ENCODE data around the gene MYH9.
A peak's percentile ranks its signal among the peaks of the same experiment; 100 is the strongest.

- TF ChIP-seq, protein P1, sequence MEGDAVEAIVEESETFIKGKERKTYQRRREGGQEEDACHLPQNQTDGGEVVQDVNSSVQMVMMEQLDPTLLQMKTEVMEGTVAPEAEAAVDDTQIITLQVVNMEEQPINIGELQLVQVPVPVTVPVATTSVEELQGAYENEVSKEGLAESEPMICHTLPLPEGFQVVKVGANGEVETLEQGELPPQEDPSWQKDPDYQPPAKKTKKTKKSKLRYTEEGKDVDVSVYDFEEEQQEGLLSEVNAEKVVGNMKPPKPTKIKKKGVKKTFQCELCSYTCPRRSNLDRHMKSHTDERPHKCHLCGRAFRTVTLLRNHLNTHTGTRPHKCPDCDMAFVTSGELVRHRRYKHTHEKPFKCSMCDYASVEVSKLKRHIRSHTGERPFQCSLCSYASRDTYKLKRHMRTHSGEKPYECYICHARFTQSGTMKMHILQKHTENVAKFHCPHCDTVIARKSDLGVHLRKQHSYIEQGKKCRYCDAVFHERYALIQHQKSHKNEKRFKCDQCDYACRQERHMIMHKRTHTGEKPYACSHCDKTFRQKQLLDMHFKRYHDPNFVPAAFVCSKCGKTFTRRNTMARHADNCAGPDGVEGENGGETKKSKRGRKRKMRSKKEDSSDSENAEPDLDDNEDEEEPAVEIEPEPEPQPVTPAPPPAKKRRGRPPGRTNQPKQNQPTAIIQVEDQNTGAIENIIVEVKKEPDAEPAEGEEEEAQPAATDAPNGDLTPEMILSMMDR (conservative IDR thresholded peaks at IDR 0.05; ENCODE audit: low read depth in 2 of 2), result no peak
- TF ChIP-seq EZH2 (IDR thresholded peaks at IDR 0.05; ENCODE audit: low read depth, unreplicated experiment) (no peak), JUNB (IDR thresholded peaks at IDR 0.05; ENCODE audit: unreplicated experiment) (peak; percentile 29), POLR2AphosphoS5 (IDR thresholded peaks at IDR 0.05; ENCODE audit: low read depth) (no peak), STAT1 (IDR thresholded peaks at IDR 0.05; ENCODE audit: unreplicated experiment) (no peak), REST (IDR thresholded peaks at IDR 0.05; ENCODE audit: unreplicated experiment) (no peak), ZNF114 (CRISPR knock-in tag; IDR thresholded peaks at IDR 0.05) (no peak), CREB1 (CRISPR knock-in tag; IDR thresholded peaks at IDR 0.05; ENCODE audit: low read depth) (no peak)
Observed at GRCh38 chr22:36347094-36347493, 40.7 kb downstream of the MYH9 start.
